Lower leg skin (tissue), 4 donors: Measurements from ENCODE around the gene OAF. TPM values are rescaled to one million over a fixed set of nuclear protein-coding genes. Genes with fewer than 3 reads are reported as not detected.

Source experiments
- DNase-seq, 2 donors: peaks; one replicate each; pipeline ENCODE4 v3.0.0-alpha.2; 2019; ENCODE audit warnings: low spot score in 2 of 2
- H3K4me3 ChIP-seq: fragments of 200-600 bp; sonication (generic); 2 replicates; pipeline ENCODE4 v1.5.1; 2017; ENCODE audit warnings: mild to moderate bottlenecking, low read depth; ENCODE audit not compliant: poor library complexity, severe bottlenecking
- POLR2A ChIP-seq, 2 donors: fragments of 450-650 bp; IDR thresholded peaks; one replicate each; pipeline ENCODE4 v1.6.1; 2016 to 2017; ENCODE audit warnings: antibody characterized with exemption in 2 of 2, mild to moderate bottlenecking in 1 of 2, moderate library complexity in 1 of 2
- WGBS, 2 donors: methylation state at CpG; one replicate each; pipeline ENCODE4 v1.1.5; 2018; 5-methylcytosine and 5-hydroxymethylcytosine counted together
- intact Hi-C: fragments of 100-400 bp; cut with DNase I; formaldehyde crosslinking; loops from one replicate; pipeline ENCODE4 v1.15.0; 2023; ENCODE audit warnings: low total_unique reads
- total RNA-seq, 4 donors: library from RNA; depleted of rRNA; stranded (reverse); fragments of >200 nt; gene quantifications; one replicate each; pipeline ENCODE4 v1.1.0, GENCODE V29; 2016
- TF ChIP-seq, protein P1 (sequence below), 3 donors: fragments of 450-650 bp; IDR thresholded peaks; one replicate each; pipeline ENCODE4 v1.5.1; 2016; ENCODE audit warnings: antibody characterized with exemption in 3 of 3, mild to moderate bottlenecking in 3 of 3, moderate library complexity in 2 of 3

The OAF gene
- total RNA-seq, 4 donors from 2014 or later, result 3.0 to 15.4 (median 9.1) TPM

DNA sequence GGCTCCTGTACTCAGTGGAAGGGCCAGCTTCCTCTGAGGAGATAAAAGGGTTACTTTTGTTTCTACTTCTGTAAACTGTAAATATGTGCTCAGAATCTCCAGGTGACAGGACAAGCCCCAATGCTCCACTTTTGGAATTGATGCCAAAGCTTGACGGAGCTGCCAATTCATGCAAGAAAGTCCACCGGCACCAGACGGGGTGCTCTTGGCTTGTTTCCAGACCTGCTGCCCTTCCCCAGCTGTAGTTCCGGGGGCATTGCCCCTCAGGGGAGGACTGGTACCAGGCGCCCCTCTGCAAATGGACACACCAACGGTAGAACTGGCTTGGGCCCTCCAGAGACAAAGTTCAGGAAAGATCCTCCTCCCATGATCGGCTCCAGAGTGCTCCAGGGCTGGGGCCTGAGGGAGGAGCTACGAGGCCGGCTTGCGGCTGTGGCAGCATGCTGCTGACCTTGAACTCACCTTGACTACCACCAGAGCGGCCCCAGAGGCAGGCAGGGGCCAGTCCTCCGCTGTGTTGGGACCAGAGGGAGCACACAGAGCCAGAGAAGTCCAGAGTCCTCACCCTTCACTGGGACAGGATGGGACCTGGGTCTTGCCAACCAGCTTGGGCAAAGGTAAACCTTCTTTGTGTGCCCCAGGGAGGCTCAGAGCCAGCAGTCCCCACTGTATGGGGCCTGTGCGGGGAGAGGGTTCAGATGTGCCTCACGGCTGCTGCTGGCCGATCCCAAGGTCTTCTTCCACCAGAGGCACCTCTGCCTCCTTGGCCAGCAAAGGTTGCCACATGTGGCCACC lies 17.8 kb upstream of the OAF start:
- 70 to 78% methylated on average over 9 to 15 of the region's 15 CpGs for WGBS, 2 donors
- no peak for TF ChIP-seq POLR2A (IDR thresholded peaks at IDR 0.05)
- TF ChIP-seq, protein P1, sequence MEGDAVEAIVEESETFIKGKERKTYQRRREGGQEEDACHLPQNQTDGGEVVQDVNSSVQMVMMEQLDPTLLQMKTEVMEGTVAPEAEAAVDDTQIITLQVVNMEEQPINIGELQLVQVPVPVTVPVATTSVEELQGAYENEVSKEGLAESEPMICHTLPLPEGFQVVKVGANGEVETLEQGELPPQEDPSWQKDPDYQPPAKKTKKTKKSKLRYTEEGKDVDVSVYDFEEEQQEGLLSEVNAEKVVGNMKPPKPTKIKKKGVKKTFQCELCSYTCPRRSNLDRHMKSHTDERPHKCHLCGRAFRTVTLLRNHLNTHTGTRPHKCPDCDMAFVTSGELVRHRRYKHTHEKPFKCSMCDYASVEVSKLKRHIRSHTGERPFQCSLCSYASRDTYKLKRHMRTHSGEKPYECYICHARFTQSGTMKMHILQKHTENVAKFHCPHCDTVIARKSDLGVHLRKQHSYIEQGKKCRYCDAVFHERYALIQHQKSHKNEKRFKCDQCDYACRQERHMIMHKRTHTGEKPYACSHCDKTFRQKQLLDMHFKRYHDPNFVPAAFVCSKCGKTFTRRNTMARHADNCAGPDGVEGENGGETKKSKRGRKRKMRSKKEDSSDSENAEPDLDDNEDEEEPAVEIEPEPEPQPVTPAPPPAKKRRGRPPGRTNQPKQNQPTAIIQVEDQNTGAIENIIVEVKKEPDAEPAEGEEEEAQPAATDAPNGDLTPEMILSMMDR (IDR thresholded peaks at IDR 0.05), result no peak
- DNase-seq, result no peak
- no peak overlapping the region for H3K4me3 ChIP-seq
- intact Hi-C loops, result no loop called here

DNA sequence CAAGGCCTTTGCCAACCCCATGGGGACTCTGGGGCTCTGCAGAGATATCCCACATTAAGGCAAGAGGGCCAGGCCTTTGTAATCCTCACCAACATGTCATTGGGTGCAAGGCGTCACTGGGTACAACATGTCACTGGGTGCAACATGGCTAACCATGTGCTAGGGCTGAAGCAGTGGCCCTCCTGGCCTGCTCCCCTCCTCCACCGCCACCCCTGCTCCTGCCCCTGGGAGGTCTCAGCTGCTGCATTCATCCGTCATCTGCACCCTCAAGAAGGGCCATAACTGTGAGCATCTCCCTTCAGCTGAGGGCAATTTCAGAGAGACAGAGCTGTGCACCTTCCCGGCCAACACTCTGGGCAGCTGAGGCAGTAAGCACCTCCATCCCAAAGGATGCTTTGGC lies 16.7 kb upstream of the OAF start:
- intact Hi-C loops, result no loop called here
- DNase-seq, result no peak
- WGBS, 2 donors, result 89 to 91% methylated on average over 4 of the region's 4 CpGs
- H3K4me3 ChIP-seq, result no peak overlapping the region
- no peak for TF ChIP-seq POLR2A (IDR thresholded peaks at IDR 0.05)
- TF ChIP-seq, protein P1 (IDR thresholded peaks at IDR 0.05), result no peak

DNA sequence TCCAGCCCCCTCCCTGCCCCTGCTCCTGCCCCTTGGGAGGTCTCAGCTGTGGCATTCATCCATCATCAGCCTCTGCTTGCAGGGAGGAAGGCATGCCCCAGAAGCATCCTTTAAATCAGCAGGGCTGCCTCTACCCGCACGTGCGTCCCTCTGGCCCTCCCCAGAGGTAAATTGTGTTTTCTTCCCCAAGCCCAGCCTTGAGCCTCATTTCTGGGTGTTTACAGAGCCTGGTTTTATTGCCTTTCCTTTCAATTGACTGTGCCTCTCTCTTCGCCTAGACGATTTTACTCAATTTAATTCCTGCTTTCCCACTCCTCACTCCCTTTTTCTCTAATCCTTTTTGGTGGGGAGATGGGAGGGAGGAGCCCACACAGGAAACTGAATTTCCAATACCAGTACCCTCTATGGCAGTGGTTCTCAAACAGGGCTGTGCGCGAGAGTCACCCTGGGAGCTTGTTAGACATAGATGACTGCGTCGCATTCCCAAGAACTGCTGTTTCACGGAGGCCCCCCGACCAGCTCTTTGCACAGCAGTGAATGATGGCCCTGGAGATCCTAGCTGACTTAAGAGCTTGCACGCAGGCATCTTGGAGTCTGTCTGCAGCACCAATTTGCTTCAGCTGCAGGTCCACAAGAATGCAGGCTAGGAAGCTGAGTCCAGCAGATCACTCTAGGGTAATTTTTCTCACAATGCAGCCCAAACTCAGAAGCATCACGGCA lies 15.1 kb upstream of the OAF start:
- intact Hi-C loops, result no loop called here
- TF ChIP-seq, protein P1 (IDR thresholded peaks at IDR 0.05), result no peak
- TF ChIP-seq POLR2A (IDR thresholded peaks at IDR 0.05), result no peak
- 85 to 90% methylated on average over 13 of the region's 13 CpGs for WGBS, 2 donors
- no peak for DNase-seq
- H3K4me3 ChIP-seq, result no peak overlapping the region

DNA sequence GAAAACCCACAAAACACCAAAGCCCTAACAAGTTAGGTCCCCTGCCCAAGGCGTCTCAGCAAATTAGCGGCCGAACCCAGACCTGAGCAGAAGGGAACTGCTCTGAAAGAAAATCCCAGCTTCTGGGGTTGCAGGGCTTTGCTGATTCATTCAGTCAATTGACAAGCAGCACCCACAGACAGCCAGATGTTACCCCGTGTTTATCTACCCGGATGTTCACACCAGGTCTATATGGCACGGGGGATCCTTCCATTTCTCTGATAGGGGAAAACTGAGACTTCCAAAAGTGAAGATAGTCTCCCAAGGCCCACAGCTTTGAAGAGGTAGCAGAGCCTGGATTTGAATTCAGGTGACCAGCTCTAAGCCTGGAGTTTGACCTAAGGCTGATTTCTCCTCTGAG lies 14.0 kb upstream of the OAF start:
- no peak overlapping the region for H3K4me3 ChIP-seq
- no peak for DNase-seq
- 88 to 89% methylated on average over 6 of the region's 6 CpGs for WGBS, 2 donors
- TF ChIP-seq POLR2A (IDR thresholded peaks at IDR 0.05), result no peak
- TF ChIP-seq, protein P1 (IDR thresholded peaks at IDR 0.05), result no peak
- intact Hi-C loops, result no loop called here

DNA sequence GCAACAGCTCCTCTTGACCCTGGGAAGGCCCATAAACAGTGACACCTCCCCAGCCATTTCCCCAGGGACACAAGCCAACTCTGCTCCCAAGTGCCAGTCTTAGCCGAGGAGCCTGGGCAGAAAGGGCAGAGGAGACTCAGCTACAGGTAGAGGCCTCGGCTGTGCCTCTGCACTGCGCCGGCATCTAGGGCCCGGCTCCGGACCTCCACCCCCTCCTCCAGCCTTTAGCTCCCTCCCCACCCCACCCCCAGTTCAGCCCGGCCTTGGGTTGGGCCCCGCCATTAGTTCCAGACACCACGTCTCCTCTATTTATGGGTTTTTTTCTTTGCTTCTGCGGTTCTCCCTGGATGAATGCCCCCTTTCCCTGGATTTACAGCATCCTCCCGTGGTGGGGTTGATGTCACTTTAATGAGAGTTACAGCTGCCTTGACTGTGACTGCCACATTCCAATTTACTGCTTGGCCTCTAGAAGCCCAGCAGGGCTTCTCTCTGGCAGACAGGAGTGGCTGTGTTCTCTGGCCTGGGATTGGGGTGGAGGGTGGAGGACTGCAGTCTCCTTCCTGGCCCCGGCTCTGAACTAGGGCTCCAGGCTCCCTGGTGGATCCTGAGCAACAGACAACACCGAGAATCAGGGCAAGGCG lies 13.5 kb upstream of the OAF start:
- no peak for DNase-seq
- 63 to 66% methylated on average over 14 of the region's 14 CpGs for WGBS, 2 donors
- TF ChIP-seq POLR2A (IDR thresholded peaks at IDR 0.05), result no peak
- TF ChIP-seq, protein P1 (IDR thresholded peaks at IDR 0.05), result no peak
- H3K4me3 ChIP-seq, result no peak overlapping the region
- intact Hi-C loops, result no loop called here
